Measurements from ENCODE around the gene ZNF438. TPM values are rescaled to one million over a fixed set of nuclear protein-coding genes. Genes with fewer than 3 reads are reported as not detected.
"Not testable (repeated sequence)": the region's sequence is repeated elsewhere in the genome, so short reads cannot be mapped to it uniquely, and the experiment has no call there.

Gene ZNF438
- total and polyA plus RNA-seq, 8 donors = 9.6 to 20.1 (median 10.7) TPM

DNA sequence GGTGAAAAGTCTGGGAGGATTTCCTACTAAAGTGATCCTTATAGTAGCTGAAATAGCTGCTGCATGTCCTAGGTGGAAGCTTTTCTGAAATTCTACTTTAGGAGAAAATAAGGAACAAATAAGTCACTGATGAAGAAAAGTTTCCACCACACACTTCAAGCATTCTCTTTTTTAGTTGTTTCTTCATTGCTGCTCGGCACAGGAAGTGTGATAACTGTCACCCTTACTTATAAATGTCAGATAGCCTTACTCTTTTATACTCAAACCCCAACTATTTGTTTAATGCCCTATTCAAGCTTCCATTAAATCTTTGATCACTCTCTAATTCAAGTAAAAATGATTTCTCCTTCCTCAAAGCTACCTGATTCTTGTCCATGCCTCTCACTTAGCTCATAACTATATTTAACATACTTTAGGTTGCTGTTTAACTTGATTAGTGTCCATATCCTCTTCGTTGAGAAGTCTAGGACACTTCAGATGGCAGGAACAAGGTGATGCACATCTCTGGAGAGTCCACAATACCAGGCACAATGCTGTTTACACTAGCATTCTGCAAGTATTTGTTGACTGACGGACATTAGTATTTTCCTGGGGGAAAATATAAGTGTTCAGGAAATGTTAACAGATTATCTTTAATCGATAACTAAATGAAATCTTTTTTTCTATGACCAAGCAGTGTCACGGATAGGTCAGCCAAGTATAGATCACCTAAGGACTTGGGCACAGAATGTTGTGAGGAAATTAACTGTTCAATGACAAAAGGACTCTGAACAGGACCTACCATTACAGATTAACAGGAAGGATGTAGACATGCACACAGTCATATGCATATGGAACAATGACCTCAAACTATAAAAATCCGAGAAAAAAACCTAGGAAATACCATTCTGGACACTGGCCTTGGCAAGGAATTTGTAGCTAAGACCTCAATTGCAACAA lies 67.4 kb downstream of the ZNF438 start:
- DNase-seq (no peak), ATAC-seq (peak; percentile 17)
- Histone ChIP-seq H3K9me3 (no peaks in the 10 kb centered on the region), H3K4me1 (peaks cover 6 to 40% of the 10 kb centered on the region in 2 donors), H3K4me3 (no peak overlapping the region), H3K27me3 (no peaks in the 10 kb centered on the region), H3K27ac (peak overlapping the region in 1 of 2 donors; percentile 60), H3K36me3 (no peaks in the 10 kb centered on the region)
- TF ChIP-seq, protein P1, sequence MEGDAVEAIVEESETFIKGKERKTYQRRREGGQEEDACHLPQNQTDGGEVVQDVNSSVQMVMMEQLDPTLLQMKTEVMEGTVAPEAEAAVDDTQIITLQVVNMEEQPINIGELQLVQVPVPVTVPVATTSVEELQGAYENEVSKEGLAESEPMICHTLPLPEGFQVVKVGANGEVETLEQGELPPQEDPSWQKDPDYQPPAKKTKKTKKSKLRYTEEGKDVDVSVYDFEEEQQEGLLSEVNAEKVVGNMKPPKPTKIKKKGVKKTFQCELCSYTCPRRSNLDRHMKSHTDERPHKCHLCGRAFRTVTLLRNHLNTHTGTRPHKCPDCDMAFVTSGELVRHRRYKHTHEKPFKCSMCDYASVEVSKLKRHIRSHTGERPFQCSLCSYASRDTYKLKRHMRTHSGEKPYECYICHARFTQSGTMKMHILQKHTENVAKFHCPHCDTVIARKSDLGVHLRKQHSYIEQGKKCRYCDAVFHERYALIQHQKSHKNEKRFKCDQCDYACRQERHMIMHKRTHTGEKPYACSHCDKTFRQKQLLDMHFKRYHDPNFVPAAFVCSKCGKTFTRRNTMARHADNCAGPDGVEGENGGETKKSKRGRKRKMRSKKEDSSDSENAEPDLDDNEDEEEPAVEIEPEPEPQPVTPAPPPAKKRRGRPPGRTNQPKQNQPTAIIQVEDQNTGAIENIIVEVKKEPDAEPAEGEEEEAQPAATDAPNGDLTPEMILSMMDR (IDR thresholded peaks at IDR 0.05) = no peak
- intact Hi-C loops (cut with DNase I) = no loop called here

DNA sequence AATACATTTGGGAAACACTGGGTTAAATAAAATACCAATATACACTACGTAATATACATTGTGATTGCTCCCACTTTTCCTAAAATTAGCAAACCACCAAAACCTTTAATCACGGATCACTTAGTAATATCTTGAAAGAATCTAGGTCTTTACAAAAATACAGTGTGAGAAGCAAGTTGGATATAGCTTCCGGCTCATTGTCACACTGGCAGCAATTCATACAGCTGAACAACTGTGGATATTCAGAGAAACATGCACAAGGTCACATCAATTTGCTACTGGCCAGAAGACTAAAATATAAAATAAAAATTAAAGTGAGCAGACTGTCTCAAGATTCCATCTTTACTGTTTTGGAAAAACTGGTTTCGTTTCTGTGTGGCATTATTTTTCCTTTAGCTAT lies 69.1 kb downstream of the ZNF438 start:
- H3K36me3 ChIP-seq = no peaks in the 10 kb centered on the region
- intact Hi-C loops (cut with DNase I) = no loop called here

DNA sequence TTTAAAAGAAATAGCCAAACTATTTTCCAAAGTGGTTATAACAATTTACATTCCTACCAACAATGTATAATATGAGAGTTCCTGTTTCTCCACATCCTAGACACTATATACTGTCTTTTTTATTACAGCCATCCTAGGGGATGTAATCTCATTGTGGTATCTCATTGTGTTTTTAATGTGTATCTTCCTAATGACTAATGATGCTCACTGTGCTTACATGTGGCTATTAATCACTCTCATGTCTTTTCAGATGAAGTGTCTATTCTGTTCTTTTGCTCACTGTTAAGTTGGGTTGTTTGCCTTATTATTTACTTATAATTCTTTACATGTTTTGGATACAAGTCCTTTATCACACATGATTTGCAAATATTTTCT lies 71.8 kb downstream of the ZNF438 start:
- no peak for DNase-seq
- no peak for ATAC-seq
- TF ChIP-seq, protein P1 (IDR thresholded peaks at IDR 0.05) = no peak
- H3K36me3 ChIP-seq = no peaks in the 10 kb centered on the region
- intact Hi-C loops (cut with DNase I) = no loop called here
- no peak overlapping the region for H3K4me3 ChIP-seq
- no peaks in the 10 kb centered on the region for H3K27me3 ChIP-seq
- H3K27ac ChIP-seq = no peak overlapping the region
- peaks cover 0 to 6% of the 10 kb centered on the region in 2 donors for H3K9me3 ChIP-seq
- H3K4me1 ChIP-seq = peaks cover 6 to 13% of the 10 kb centered on the region in 2 donors

More for the DNA sequence above, 69.1 kb downstream of the ZNF438 start:
- H3K4me1 ChIP-seq = peaks cover 6 to 25% of the 10 kb centered on the region in 2 donors
- no peak overlapping the region for H3K4me3 ChIP-seq
- no peaks in the 10 kb centered on the region for H3K9me3 ChIP-seq
- no peak for ATAC-seq
- peak in 1 of 4 donors; percentile 18 for DNase-seq
- H3K27me3 ChIP-seq = no peaks in the 10 kb centered on the region
- TF ChIP-seq, protein P1 (IDR thresholded peaks at IDR 0.05) = no peak
- no peak overlapping the region for H3K27ac ChIP-seq

DNA sequence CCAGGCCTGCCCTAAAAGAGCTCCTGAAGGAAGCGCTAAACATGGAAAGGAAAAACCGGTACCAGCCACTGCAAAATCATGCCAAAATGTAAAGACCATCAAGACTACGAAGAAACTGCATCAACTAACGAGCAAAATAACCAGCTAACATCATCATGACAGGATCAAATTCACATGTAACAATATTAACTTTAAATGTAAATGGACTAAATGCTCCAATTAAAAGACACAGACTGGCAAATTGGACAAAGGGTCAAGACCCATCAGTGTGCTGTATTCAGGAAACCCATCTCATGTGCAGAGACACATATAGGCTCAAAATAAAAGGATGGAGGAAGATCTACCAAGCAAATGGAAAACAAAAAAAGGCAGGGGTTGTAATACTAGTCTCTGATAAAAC lies 82.4 kb downstream of the ZNF438 start:
- H3K9me3 ChIP-seq; H3K27ac ChIP-seq; H3K36me3 ChIP-seq; H3K4me3 ChIP-seq; ATAC-seq; H3K4me1 ChIP-seq; intact Hi-C loops (cut with DNase I); H3K27me3 ChIP-seq; DNase-seq: not testable (repeated sequence)

DNA sequence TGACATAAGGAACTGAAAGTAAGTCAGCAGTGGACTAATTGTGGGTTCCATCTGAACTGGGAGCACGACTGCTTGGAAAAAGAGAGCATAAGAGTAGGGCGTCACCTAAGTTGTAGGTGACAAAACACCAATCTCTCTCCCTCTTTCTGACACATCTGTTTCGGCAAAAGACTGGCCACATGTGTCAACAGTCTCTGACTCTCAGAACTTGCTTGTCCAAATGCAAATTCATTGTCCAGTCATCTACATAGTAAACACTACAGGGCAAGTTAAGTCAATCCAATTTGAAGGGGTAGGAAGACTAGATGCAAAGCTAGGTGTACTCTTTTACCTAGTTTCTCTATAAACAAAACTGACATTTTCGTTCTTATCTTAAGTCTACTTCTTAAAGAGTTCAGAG lies 87.7 kb downstream of the ZNF438 start:
- intact Hi-C loops (cut with DNase I) = no loop called here
- DNase-seq (no peak), ATAC-seq (no peak)
- Histone ChIP-seq H3K27me3 (no peaks in the 10 kb centered on the region), H3K9me3 (peaks cover 0 to 2% of the 10 kb centered on the region in 2 donors), H3K4me1 (peaks cover 0 to 9% of the 10 kb centered on the region in 2 donors), H3K36me3 (peaks cover 0 to 22% of the 10 kb centered on the region in 2 donors), H3K27ac (no peak overlapping the region), H3K4me3 (no peak overlapping the region)
- TF ChIP-seq, protein P1 (IDR thresholded peaks at IDR 0.05) = no peak

Measured in left lung (tissue), 10 donors.